WTC11 (cell line): ENCODE measurements around the gene DHX57. TPM values are rescaled to one million over a fixed set of nuclear protein-coding genes. Genes with fewer than 3 reads are reported as not detected.

ENCODE experiments used
- ATAC-seq: fragments of 200-7000 bp; cut with Tn5 transposase; 2 replicates; pipeline ENCODE4 v1.10.0; 2021; ENCODE audit warnings: mild to moderate bottlenecking, moderate library complexity
- CTCF ChIA-PET: fragments of 300-600 bp; sonication (Branson Sonifier 250); formaldehyde crosslinking; loops from one replicate; lab custom pipeline; 2021; ENCODE audit warnings: antibody characterized with exemption; lab: Charles Lee
- POLR2A ChIA-PET: fragments of 350-600 bp; sonication (Branson Sonifier 250); formaldehyde crosslinking; loops from one replicate; lab custom pipeline; 2021; ENCODE audit warnings: antibody characterized with exemption; lab: Charles Lee
- DNase-seq: peaks from one replicate; pipeline ENCODE4 v3.0.0; 2021; ENCODE audit warnings: low spot score
- H3K27ac Mint-ChIP-seq: 2 replicates; pipeline ENCODE4 v1.8.0; 2021; ENCODE audit warnings: mixed read lengths
- H3K27me3 Mint-ChIP-seq: 2 replicates; pipeline ENCODE4 v1.8.0; 2021; ENCODE audit warnings: low read depth, mild to moderate bottlenecking, moderate library complexity, mixed read lengths
- H3K36me3 Mint-ChIP-seq: 2 replicates; pipeline ENCODE4 v1.8.0; 2021; ENCODE audit warnings: mixed read lengths
- H3K4me1 Mint-ChIP-seq: 2 replicates; pipeline ENCODE4 v1.8.0; 2022; ENCODE audit warnings: mixed read lengths
- H3K4me3 Mint-ChIP-seq: 2 replicates; pipeline ENCODE4 v1.8.0; 2021; ENCODE audit warnings: mild to moderate bottlenecking, moderate library complexity, mixed read lengths
- H3K9me3 Mint-ChIP-seq: 2 replicates; pipeline ENCODE4 v1.8.0; 2021; ENCODE audit warnings: mixed read lengths
- AR ChIP-seq: fragments of 250-450 bp; sonication (Bioruptor Pico); IDR thresholded peaks from 2 replicates; pipeline ENCODE4 v1.9.0; 2021; ENCODE audit warnings: mild to moderate bottlenecking
- ATF2 ChIP-seq: sonication (generic); formaldehyde crosslinking; IDR thresholded peaks from 2 replicates; pipeline ENCODE4 v1.8.1; 2022; ENCODE audit warnings: low read depth, missing genetic modification reagents, borderline replicate concordance
- ELF4 ChIP-seq: sonication (generic); formaldehyde crosslinking; IDR thresholded peaks from 2 replicates; pipeline ENCODE4 v1.8.1; 2022; ENCODE audit warnings: low read depth, mild to moderate bottlenecking, moderate library complexity, missing genetic modification reagents
- GTF2I ChIP-seq: fragments of 250-450 bp; sonication (Bioruptor Pico); conservative IDR thresholded peaks from 2 replicates; pipeline ENCODE4 v1.4.0; 2021; ENCODE audit warnings: mild to moderate bottlenecking
- HMGA2 ChIP-seq: fragments of 250-450 bp; sonication (Bioruptor Pico); IDR thresholded peaks from 2 replicates; pipeline ENCODE4 v1.4.0; 2021; ENCODE audit warnings: mild to moderate bottlenecking, moderate library complexity
- IRF2 ChIP-seq: sonication (generic); formaldehyde crosslinking; IDR thresholded peaks from 2 replicates; pipeline ENCODE4 v1.8.0; 2022; ENCODE audit warnings: low read depth, missing genetic modification reagents, borderline replicate concordance
- KAT7 ChIP-seq: sonication (generic); formaldehyde crosslinking; IDR thresholded peaks from 2 replicates; pipeline ENCODE4 v1.8.1; 2023; ENCODE audit warnings: missing genetic modification reagents, mild to moderate bottlenecking, borderline replicate concordance
- NR3C1 ChIP-seq: sonication (generic); formaldehyde crosslinking; conservative IDR thresholded peaks from 2 replicates; pipeline ENCODE4 v1.8.1; 2023; ENCODE audit warnings: low read depth, mild to moderate bottlenecking, missing genetic modification reagents
- PRDM15 ChIP-seq: sonication (generic); formaldehyde crosslinking; IDR thresholded peaks from 2 replicates; pipeline ENCODE4 v1.8.0; 2022; ENCODE audit warnings: missing genetic modification reagents
- SP1 ChIP-seq: sonication (generic); formaldehyde crosslinking; conservative IDR thresholded peaks from 2 replicates; pipeline ENCODE4 v1.8.1; 2022; ENCODE audit warnings: missing genetic modification reagents
- TCF7 ChIP-seq: sonication (generic); formaldehyde crosslinking; IDR thresholded peaks from 2 replicates; pipeline ENCODE4 v1.8.0; 2022; ENCODE audit warnings: mild to moderate bottlenecking, low read depth, missing genetic modification reagents, moderate library complexity
- TEAD1 ChIP-seq: sonication (generic); formaldehyde crosslinking; IDR thresholded peaks from 2 replicates; pipeline ENCODE4 v1.8.0; 2022; ENCODE audit warnings: mild to moderate bottlenecking, missing genetic modification reagents
- TEAD4 ChIP-seq: sonication (generic); formaldehyde crosslinking; IDR thresholded peaks from 2 replicates; pipeline ENCODE4 v1.8.0; 2022; ENCODE audit warnings: mild to moderate bottlenecking, missing genetic modification reagents
- ZBTB43 ChIP-seq: sonication (generic); formaldehyde crosslinking; IDR thresholded peaks from 2 replicates; pipeline ENCODE4 v1.8.1; 2023; ENCODE audit warnings: mild to moderate bottlenecking, missing genetic modification reagents
- ZNF121 ChIP-seq: sonication (generic); formaldehyde crosslinking; IDR thresholded peaks from 2 replicates; pipeline ENCODE4 v1.8.0; 2023; ENCODE audit warnings: missing genetic modification reagents
- ZNF671 ChIP-seq: fragments of 250-450 bp; sonication (Bioruptor Pico); IDR thresholded peaks from 2 replicates; pipeline ENCODE4 v1.8.0; 2021; ENCODE audit warnings: mild to moderate bottlenecking
- total RNA-seq: library from RNA; stranded (reverse); gene quantifications from 3 replicates; pipeline ENCODE4 v1.2.3, GENCODE V29; 2021
- TF ChIP-seq, protein P1 (sequence below): fragments of 250-450 bp; sonication (Bioruptor Pico); IDR thresholded peaks from 2 replicates; pipeline ENCODE4 v1.8.0; 2021; ENCODE audit warnings: mild to moderate bottlenecking
- TF ChIP-seq, protein P2 (sequence below): sonication (generic); formaldehyde crosslinking; IDR thresholded peaks from 2 replicates; pipeline ENCODE4 v1.8.1; 2023; ENCODE audit warnings: mild to moderate bottlenecking, missing genetic modification reagents, moderate library complexity
- TF ChIP-seq, protein P3 (sequence below): fragments of 250-450 bp; sonication (Bioruptor Pico); IDR thresholded peaks from 2 replicates; pipeline ENCODE4 v2.1.2; 2022; ENCODE audit warnings: mild to moderate bottlenecking, moderate library complexity

The DHX57 gene
- total RNA-seq, 1 experiment from 2014 or later: 30.3 TPM

DNA sequence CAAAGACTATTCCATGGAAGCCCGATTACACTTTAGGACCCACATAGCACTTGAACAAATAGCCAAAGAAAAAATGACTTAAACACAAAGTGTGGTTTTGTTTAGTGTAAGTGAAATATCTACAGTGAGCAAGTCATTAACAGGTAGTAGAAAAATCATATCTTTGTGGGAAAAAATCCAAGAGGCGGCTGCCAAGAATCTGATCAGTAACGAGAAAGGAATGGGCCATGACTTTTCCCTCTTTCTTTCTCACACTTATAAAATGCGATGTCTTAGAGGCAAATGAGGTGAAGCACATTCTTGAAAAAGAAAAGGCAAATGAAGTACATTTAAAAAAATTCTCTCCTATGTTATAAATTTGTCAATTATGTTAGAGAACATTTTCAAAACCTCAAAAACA is 110.6 kb downstream of the DHX57 start:
- Mint-ChIP-seq H3K4me3 (no peak overlapping the region), H3K9me3 (no peaks in the 10 kb centered on the region), H3K4me1 (no peaks in the 10 kb centered on the region), H3K27ac (no peak overlapping the region), H3K36me3 (no peaks in the 10 kb centered on the region), H3K27me3 (no peaks in the 10 kb centered on the region)
- ATAC-seq (no peak), DNase-seq (no peak)
- CTCF ChIA-PET: no interaction called here
- TF ChIP-seq KAT7 (CRISPR knock-in tag): no peak
- no peak for TF ChIP-seq ZNF121
- no peak for TF ChIP-seq TCF7 (CRISPR knock-in tag)
- TF ChIP-seq TEAD4 (CRISPR knock-in tag): no peak
- TF ChIP-seq NR3C1: no peak
- TF ChIP-seq IRF2 (CRISPR knock-in tag): no peak
- TF ChIP-seq SP1 (CRISPR knock-in tag): no peak
- TF ChIP-seq ZNF671 (CRISPR knock-in tag): no peak
- TF ChIP-seq, protein P1, sequence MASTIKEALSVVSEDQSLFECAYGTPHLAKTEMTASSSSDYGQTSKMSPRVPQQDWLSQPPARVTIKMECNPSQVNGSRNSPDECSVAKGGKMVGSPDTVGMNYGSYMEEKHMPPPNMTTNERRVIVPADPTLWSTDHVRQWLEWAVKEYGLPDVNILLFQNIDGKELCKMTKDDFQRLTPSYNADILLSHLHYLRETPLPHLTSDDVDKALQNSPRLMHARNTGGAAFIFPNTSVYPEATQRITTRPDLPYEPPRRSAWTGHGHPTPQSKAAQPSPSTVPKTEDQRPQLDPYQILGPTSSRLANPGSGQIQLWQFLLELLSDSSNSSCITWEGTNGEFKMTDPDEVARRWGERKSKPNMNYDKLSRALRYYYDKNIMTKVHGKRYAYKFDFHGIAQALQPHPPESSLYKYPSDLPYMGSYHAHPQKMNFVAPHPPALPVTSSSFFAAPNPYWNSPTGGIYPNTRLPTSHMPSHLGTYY (CRISPR knock-in tag): no peak
- no peak for TF ChIP-seq PRDM15 (CRISPR knock-in tag)
- TF ChIP-seq, protein P2, sequence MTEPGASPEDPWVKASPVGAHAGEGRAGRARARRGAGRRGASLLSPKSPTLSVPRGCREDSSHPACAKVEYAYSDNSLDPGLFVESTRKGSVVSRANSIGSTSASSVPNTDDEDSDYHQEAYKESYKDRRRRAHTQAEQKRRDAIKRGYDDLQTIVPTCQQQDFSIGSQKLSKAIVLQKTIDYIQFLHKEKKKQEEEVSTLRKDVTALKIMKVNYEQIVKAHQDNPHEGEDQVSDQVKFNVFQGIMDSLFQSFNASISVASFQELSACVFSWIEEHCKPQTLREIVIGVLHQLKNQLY (CRISPR knock-in tag): no peak
- TF ChIP-seq ZBTB43 (CRISPR knock-in tag): no peak
- TF ChIP-seq ATF2 (CRISPR knock-in tag): no peak
- no peak for TF ChIP-seq HMGA2 (CRISPR knock-in tag)
- no peak for TF ChIP-seq ELF4
- no peak for TF ChIP-seq GTF2I (CRISPR knock-in tag)
- TF ChIP-seq AR: no peak
- TF ChIP-seq, protein P3, sequence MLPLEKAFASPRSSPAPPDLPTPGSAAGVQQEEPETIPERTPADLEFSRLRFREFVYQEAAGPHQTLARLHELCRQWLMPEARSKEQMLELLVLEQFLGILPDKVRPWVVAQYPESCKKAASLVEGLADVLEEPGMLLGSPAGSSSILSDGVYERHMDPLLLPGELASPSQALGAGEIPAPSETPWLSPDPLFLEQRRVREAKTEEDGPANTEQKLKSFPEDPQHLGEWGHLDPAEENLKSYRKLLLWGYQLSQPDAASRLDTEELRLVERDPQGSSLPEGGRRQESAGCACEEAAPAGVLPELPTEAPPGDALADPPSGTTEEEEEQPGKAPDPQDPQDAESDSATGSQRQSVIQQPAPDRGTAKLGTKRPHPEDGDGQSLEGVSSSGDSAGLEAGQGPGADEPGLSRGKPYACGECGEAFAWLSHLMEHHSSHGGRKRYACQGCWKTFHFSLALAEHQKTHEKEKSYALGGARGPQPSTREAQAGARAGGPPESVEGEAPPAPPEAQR (CRISPR knock-in tag): no peak
- no peak for TF ChIP-seq TEAD1 (CRISPR knock-in tag)
- POLR2A ChIA-PET: no interaction called here
